Stimulated activated naive CD8-positive, alpha-beta T cell treated with anti-CD3 and anti-CD28 coated beads, Interleukin-15, Interleukin-2, amounts not matched to agents 100 ng/mL and 50 ng/mL, for 24 hours (primary cell): ENCODE results near the gene TKT.
A peak's percentile ranks its signal among the peaks of the same experiment; 100 is the strongest.
"Not testable (repeated sequence)": the region's sequence is repeated elsewhere in the genome, so short reads cannot be mapped to it uniquely, and the experiment has no call there.

Experiments used
- H3K27ac Mint-ChIP-seq: one replicate; pipeline ENCODE4 v1.8.0; 2021; ENCODE audit warnings: mild to moderate bottlenecking, mixed read lengths
- H3K27me3 Mint-ChIP-seq: one replicate; pipeline ENCODE4 v1.8.0; 2021; ENCODE audit warnings: mixed read lengths
- H3K36me3 Mint-ChIP-seq: one replicate; pipeline ENCODE4 v1.8.0; 2021; ENCODE audit warnings: low read depth, mixed read lengths
- H3K4me1 Mint-ChIP-seq: one replicate; pipeline ENCODE4 v1.8.0; 2021; ENCODE audit warnings: low read depth, mixed read lengths
- H3K4me3 Mint-ChIP-seq: one replicate; pipeline ENCODE4 v1.8.0; 2021; ENCODE audit warnings: mild to moderate bottlenecking, mixed read lengths
- H3K9me3 Mint-ChIP-seq: one replicate; pipeline ENCODE4 v1.8.0; 2021; ENCODE audit warnings: mixed read lengths

Gene TKT

DNA sequence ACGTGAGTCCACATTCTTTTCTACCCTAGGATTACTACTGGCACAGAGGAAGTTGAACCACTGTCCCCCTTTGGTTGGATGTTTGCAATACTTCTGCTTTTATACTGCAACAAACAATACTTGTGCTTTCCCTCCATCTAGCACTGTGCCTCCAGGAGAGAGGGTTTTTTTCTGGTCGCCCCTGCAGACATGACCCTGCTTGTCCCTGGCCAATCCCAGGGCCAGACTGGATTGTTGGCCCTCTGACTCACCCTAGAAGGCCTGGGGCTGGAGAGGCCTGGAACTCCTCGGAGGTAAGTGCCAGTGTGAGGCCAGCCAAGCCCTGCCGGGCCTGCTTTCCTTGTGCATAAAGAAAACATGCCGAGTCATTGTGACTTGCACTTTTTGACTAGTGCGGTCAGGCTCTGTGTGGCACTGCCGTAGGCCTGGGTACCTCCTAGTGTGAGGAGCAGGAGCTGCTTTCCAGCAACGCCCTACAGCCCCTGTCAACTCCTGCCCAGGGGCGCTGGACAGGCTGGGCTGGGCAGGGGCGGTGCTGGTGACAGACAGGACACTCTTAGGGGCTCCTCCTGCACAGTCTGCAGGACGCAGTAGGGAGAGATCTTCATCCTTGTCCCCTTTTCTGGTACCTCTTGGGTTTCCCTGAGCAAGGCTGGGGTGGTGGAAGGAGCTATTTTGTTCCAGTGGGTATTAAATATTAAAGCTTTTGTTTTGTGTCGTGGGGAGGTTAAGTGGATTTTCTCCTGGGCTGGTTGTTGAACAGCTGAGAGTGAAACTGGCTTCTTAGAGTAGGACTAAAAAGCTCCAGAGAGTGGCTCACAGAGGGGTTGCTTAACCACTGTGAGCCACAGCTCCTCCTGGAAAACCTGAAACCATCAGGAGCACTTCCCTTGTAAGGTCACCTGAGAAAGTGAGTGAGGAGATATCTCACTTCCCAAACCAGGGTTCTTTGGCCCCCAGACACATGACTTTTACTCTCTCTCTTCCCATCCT is 14.4 kb upstream of the TKT start:
- H3K27me3 Mint-ChIP-seq: no peaks in the 10 kb centered on the region
- H3K36me3 Mint-ChIP-seq: no peaks in the 10 kb centered on the region
- no peak overlapping the region for H3K4me3 Mint-ChIP-seq
- peak overlapping the region; percentile 42 for H3K27ac Mint-ChIP-seq
- H3K4me1 Mint-ChIP-seq: peaks cover 11% of the 10 kb centered on the region
- H3K9me3 Mint-ChIP-seq: no peaks in the 10 kb centered on the region

DNA sequence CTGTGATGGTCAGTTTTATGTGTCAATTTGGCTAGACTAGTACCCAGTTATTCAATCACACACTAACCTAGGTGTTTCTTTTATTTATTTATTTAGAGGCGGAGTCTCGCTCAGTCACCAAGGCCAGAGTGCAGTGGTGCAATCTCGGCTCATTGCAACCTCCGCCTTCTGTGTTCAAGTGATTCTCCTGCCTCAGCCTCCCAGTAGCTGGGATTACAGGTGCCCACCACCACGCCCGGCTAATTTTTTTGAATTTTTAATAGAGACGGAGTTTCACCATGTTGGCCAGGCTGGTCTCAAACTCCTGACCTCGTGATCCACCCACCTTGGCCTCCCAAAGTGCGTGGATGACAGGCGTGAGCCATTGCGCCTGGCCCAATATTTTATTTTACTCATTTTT is 13.4 kb upstream of the TKT start:
- H3K27ac Mint-ChIP-seq, H3K4me3 Mint-ChIP-seq, H3K4me1 Mint-ChIP-seq, H3K27me3 Mint-ChIP-seq, H3K36me3 Mint-ChIP-seq, H3K9me3 Mint-ChIP-seq: not testable (repeated sequence)

DNA sequence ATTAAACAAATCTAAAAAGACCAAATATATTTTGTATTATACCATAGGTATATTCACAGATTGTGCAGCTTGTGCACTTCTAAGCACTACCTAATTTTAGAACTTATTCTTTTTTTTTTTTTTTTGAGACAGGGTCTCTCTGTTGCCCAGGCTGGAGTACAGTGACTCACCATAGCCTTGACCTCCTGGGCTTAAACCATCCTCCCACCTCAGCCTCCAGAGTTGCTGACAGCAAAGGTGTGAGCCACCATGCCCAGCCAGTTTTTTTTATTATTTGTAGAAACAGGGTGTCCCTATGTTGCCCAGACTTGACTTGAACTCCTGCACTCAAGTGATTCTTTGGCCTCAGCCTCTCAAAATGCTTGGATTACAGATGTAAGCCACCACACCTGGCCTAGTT is 11.9 kb upstream of the TKT start:
- H3K27ac Mint-ChIP-seq: no peak overlapping the region
- H3K36me3 Mint-ChIP-seq: no peaks in the 10 kb centered on the region
- no peaks in the 10 kb centered on the region for H3K9me3 Mint-ChIP-seq
- H3K27me3 Mint-ChIP-seq: no peaks in the 10 kb centered on the region
- H3K4me1 Mint-ChIP-seq: peaks cover 7% of the 10 kb centered on the region
- H3K4me3 Mint-ChIP-seq: no peak overlapping the region

DNA sequence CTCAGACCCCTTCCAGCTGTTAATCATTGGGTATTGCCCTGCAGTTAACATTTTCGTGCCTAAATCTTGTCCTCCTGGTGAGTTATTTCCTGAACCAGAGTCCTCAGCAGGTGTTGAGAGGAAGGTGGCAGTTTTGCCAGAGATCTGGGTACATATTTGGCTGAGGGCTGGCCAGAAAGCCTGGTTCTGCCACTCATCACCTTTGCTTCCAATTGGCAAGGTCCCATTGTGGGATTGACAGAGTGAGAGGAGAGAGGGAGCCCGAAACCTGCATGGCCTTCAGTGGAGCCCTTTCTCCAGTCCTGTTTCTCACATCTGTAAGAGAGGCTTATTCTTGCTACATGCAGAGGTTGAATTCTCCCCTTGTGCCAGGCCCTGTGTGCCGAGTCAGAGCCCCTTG is 8.9 kb upstream of the TKT start:
- no peaks in the 10 kb centered on the region for H3K36me3 Mint-ChIP-seq
- no peak overlapping the region for H3K27ac Mint-ChIP-seq
- H3K4me3 Mint-ChIP-seq: no peak overlapping the region
- no peaks in the 10 kb centered on the region for H3K27me3 Mint-ChIP-seq
- no peaks in the 10 kb centered on the region for H3K9me3 Mint-ChIP-seq
- peaks cover 2% of the 10 kb centered on the region for H3K4me1 Mint-ChIP-seq

DNA sequence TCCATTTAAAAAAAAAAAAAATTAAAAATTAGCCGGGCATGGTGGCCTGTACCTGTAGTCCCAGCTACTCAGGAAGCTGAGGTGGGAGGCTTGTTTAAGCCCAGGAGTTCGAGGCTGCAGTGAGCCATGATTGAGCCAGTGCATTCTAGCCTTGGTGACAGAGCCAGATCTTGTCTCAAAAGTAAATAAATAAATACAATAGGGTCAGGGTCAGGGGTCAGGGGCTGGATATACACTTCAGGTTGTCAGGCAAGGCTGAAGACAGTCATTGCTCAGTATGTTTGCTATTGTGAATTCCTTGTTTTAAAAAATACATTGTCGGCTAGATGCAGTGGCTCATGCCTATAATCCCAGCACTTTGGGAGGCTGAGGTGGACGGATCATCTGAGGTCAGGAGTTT is 8.1 kb upstream of the TKT start:
- Mint-ChIP-seq H3K4me3 (no peak overlapping the region), H3K9me3 (no peaks in the 10 kb centered on the region), H3K4me1 (no peaks in the 10 kb centered on the region), H3K27ac (no peak overlapping the region), H3K27me3 (no peaks in the 10 kb centered on the region), H3K36me3 (no peaks in the 10 kb centered on the region)

DNA sequence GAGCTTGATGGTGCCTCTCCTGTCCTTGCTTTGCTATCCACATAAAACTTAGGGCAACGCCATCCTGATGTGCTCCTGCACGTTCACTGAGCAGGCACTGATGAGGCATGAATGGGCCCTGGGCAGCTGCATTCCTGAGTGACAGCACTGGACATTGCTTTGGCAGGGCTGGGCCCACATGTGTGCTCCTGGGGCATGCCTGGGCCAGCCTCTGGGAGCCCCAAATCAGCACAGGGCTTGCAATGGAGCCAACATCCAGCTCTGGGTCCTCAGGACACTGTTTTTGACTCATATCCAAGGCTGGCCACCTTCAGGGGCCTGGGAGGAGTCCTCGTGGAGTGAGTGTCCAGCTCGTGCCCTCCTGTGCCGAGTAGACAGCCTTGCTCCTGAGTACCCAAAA is 5.9 kb upstream of the TKT start:
- no peak overlapping the region for H3K4me3 Mint-ChIP-seq
- H3K27me3 Mint-ChIP-seq: no peaks in the 10 kb centered on the region
- H3K4me1 Mint-ChIP-seq: no peaks in the 10 kb centered on the region
- no peaks in the 10 kb centered on the region for H3K36me3 Mint-ChIP-seq
- no peak overlapping the region for H3K27ac Mint-ChIP-seq
- no peaks in the 10 kb centered on the region for H3K9me3 Mint-ChIP-seq

DNA sequence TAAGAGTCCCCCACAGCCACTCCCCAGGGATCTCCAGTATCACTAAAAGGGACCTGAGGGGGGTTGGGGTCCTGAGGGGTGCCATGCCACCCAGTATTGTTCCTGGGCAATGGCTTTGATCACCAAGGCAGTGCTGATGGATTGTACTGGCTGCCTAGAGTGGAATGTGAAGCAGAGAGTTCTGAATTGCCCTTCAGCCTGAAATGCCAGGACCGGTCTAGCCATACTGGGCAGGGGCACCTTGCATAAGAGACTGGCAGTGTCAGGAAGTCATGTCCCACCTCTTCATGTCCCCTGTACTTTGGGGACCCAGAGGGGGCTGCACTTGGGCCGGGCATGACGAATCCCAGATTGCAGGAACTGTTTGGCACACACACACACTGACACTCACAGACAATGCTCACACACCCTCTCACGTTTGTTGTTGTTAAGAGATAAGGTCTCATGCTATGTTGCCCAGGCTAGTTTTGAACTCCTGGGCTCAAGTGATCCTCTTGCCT is 4.5 kb upstream of the TKT start:
- no peaks in the 10 kb centered on the region for H3K9me3 Mint-ChIP-seq
- no peaks in the 10 kb centered on the region for H3K27me3 Mint-ChIP-seq
- no peak overlapping the region for H3K27ac Mint-ChIP-seq
- H3K4me3 Mint-ChIP-seq: no peak overlapping the region
- H3K36me3 Mint-ChIP-seq: no peaks in the 10 kb centered on the region
- no peaks in the 10 kb centered on the region for H3K4me1 Mint-ChIP-seq

DNA sequence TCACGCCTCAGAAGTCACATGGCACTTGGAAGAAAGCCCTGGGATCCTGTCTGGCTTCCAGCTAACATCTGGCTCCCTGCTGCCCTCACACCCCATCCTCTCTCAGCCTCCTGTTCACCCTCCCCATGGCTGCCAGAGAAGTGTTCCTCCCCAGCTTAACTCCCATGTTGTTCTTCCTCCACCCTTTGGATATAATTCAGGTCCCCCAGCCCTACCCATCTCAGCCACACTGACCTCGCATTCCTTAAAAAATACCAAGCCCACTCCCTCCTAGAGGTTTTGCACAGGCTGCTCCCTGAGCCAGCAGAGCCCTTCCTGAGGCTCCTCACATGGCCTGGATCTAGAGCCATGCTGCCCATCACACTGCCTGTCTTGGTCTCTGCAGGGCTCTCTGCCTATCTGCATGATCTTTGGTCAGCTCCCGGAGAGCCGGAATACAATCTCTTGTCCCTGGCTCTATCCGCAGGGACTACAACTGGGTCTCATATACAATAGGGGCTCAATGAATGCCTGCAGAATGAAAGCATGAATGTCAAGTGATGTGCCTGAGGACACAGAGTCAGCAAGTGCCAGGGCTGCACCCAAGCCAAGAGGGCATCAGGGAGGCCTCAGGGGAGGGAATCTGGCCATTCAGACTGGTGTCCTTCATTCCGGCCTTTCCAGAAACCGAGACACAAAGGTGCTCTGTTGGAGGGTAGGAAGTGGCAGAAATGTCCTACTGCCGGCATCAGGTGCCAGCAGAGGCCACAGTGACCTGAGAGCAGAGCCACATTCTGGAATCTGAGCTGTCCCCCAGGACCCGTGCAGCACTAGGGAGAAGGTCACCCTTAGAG is 3.8 kb upstream of the TKT start:
- no peak overlapping the region for H3K4me3 Mint-ChIP-seq
- H3K27me3 Mint-ChIP-seq: no peaks in the 10 kb centered on the region
- peaks cover 2% of the 10 kb centered on the region for H3K36me3 Mint-ChIP-seq
- H3K4me1 Mint-ChIP-seq: peaks cover 2% of the 10 kb centered on the region
- H3K27ac Mint-ChIP-seq: no peak overlapping the region
- H3K9me3 Mint-ChIP-seq: no peaks in the 10 kb centered on the region

DNA sequence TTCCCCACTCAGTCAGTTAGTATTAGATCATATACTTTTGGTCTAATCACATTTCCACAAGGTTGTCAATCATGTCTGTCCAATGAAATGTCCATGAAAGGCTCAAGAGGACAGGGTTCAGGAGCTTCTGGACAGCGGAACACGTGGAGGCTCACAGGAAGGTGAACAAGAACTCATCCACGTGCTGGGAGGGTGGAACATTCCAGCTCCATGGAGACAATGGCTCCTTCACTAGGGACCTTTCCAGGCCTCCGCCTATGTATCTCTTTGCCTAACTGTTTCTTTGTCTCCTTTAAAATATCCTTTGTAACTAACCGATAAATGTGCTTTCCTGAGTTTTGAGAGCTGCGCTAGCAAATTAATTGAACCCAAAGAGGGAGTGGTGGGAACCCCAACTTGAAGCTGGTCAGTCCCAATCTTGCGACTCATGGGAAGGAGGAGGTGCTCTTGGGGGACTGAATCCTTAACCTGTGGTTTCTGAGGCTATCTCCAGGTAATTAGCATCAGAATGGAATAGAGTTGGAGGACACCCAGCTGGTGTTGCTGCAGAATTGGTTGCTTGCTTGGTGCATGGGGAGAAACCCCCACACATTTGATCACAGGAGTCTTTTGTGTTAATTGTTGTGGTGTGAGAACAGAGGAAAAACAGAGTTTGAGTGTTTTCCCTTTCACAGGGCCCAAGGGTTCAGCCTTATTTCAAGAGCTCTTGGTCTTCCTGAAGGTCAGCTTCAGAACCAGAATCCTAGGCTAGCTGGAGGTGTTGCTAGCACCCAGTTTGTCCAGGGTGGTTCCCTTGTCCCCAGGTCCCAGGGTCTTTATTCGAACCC is 3.0 kb upstream of the TKT start:
- peaks cover 11% of the 10 kb centered on the region for H3K4me1 Mint-ChIP-seq
- H3K27me3 Mint-ChIP-seq: no peaks in the 10 kb centered on the region
- H3K27ac Mint-ChIP-seq: no peak overlapping the region
- H3K4me3 Mint-ChIP-seq: no peak overlapping the region
- no peaks in the 10 kb centered on the region for H3K9me3 Mint-ChIP-seq
- peaks cover 10% of the 10 kb centered on the region for H3K36me3 Mint-ChIP-seq

DNA sequence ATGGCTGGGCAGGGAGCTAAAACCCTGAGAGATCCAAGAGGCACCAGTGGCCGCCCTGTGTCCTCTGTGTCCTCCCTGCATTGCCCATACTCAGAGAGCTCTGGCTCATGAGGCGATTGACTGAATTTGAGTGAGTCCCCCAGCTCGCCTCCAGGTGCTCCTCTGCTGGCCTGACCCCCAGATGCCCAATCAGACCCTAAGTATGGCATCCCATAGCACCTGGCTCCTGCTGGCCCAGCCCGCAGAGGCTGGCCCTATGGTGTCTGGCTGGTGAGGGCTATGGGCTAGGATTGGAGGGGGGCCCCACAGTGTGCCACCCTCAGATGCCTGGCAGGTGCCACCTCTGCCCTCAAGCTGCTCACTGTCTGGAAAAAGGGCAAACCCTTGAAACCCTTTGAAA is 1.6 kb upstream of the TKT start:
- Mint-ChIP-seq H3K4me3 (no peak overlapping the region), H3K27me3 (no peaks in the 10 kb centered on the region), H3K36me3 (peaks cover 18% of the 10 kb centered on the region), H3K9me3 (no peaks in the 10 kb centered on the region), H3K27ac (no peak overlapping the region), H3K4me1 (peaks cover 23% of the 10 kb centered on the region)

DNA sequence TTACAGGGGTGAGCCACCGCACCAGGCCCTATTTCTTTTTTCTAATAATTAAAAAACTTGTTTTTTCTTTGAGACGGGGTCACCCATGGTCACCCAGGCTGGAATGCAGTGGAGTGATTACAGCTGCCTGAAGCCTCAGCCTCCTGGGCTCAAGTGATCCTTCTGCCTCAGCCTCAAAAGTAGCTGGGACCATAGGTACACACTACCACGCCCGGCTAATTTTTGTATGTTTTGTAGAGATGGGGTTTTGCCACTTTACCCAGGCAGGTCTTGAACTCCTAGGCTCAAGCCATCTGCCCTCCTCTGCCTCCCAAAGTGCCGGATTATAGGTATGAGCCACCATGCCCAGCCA is 858 bp upstream of the TKT start:
- Mint-ChIP-seq H3K4me3 (no peak overlapping the region), H3K4me1 (peaks cover 29% of the 10 kb centered on the region), H3K9me3 (no peaks in the 10 kb centered on the region), H3K27ac (no peak overlapping the region), H3K36me3 (peaks cover 22% of the 10 kb centered on the region), H3K27me3 (no peaks in the 10 kb centered on the region)

DNA sequence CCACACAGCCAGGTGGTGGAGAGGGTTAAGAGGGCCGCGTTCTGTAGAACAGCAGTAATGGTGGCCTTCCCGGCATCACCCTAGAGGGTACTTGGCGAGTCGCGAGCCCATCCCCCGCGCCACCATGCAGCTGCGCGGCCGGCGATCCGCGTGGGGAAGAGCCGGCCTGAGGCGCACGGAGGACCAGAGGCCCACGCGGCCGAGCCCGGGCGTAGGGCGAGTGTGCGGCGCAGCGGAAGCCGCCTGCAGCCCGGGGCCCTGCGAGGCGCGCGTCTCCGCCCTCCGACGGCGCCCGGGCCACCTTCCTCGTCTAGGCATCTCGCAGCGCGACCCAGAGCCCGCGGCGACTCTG is 423 bp downstream of the TKT start:
- Mint-ChIP-seq H3K36me3 (peaks cover 22% of the 10 kb centered on the region), H3K27me3 (no peaks in the 10 kb centered on the region), H3K27ac (peak overlapping the region; percentile 89), H3K9me3 (no peaks in the 10 kb centered on the region), H3K4me1 (peaks cover 39% of the 10 kb centered on the region), H3K4me3 (peak overlapping the region; percentile 92)

DNA sequence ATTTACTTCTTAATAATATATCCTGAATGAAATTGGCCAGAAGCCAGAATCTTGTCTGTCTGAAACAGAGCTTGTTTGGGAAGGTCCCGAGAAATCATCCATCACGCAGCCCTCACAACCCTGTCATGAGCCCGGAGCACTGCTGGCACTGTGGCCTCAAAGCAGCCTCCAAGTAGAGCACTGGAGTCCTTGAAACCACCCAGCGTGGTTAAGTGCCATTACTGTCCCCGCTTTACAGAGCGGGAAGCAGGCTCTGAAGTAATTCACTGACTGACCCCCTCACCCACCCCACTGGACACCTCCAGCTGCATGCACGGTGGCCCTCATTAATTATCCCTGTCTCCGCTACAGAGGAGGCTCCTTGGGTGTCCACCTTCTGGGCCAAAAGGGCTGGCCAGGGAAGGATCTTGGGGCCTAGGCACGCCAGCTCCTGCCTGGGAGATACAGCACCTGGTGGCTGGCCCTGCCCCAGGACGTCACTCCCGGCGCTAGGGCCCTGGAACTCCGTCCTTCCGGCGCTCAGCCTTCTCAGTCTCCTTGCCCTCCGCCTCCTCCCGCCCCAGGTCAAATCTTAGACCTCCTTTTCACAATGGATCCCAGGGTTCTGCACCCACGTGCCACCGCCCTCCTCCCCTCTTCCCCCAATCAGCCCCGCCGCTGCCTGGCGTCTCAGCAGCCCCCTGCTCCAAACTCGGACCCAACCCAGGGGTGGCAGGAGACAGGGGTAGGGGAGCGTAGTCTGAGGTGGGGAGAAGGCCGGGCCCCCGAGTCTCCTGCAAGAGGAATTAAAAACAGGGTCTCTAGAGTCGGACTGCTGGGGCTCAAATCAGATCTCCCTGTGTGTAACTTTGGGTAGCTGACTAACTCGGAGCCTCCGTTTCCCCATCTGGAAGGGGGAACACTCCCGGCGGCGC is 1.1 kb downstream of the TKT start:
- no peaks in the 10 kb centered on the region for H3K27me3 Mint-ChIP-seq
- peak overlapping the region; percentile 92 for H3K4me3 Mint-ChIP-seq
- no peaks in the 10 kb centered on the region for H3K9me3 Mint-ChIP-seq
- H3K27ac Mint-ChIP-seq: peak overlapping the region; percentile 89
- peaks cover 22% of the 10 kb centered on the region for H3K36me3 Mint-ChIP-seq
- peaks cover 41% of the 10 kb centered on the region for H3K4me1 Mint-ChIP-seq
